Measurements from ENCODE around the gene DYNLT2B. TPM values are rescaled to one million over a fixed set of nuclear protein-coding genes. Genes with fewer than 3 reads are reported as not detected.

The DYNLT2B gene
- total RNA-seq, 1 donor: 16.0 TPM

DNA sequence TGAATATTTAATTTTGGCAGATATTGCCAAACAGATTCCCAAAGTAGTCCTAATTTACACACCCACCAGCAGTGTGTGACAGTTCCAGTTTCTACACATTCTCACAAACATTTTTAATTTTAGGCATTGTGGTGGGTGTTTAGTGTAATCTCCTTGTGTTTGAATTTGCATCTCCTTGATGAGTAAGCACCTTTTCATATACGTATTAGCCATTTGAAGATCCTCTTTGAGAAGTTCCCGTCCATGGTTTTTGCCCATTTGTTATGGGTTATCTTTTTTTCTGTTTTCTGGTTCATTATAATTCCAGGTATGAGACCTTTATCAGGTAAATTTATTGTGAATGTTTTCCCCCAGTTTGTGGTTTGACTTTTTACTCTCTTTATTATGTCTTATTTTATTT lies 22.4 kb upstream of the DYNLT2B start:
- DNase-seq (ENCODE audit: low read depth): no peak
- no peak overlapping the region for H3K4me3 ChIP-seq (ENCODE audit: low read depth, low read length)
- no peak for TF ChIP-seq CTCF (IDR thresholded peaks at IDR 0.05; ENCODE audit: insufficient read depth, low read length)

GRCh38 chr3:196339493-196340254 lies 21.6 kb upstream of the DYNLT2B start:
- no peak overlapping the region for H3K4me3 ChIP-seq (ENCODE audit: low read depth, low read length)
- DNase-seq (ENCODE audit: low read depth): peak; percentile 51
- no peak for TF ChIP-seq CTCF (IDR thresholded peaks at IDR 0.05; ENCODE audit: insufficient read depth, low read length)

DNA sequence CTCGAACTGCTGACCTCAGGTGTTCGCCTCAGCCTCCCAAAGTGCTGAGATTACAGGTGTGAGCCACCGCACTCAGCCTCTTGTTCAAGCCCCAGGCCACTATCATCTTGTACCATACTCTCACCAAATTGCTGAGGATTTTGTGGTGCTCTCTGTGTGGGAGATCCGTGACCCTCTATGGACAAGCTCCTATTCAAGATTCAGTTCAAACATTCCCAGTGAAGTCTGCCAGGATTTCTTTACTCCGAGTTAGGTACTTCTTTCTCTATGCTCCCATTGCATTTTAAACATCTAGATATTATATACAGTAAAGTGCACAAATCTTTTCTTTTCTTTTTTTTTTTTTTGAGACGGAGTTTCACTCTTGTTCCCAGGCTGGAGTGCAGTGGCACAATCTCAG lies 21.0 kb upstream of the DYNLT2B start:
- no peak for TF ChIP-seq CTCF (IDR thresholded peaks at IDR 0.05; ENCODE audit: insufficient read depth, low read length)
- no peak overlapping the region for H3K4me3 ChIP-seq (ENCODE audit: low read depth, low read length)
- no peak for DNase-seq (ENCODE audit: low read depth)

GRCh38 chr3:196336319-196337145 lies 18.5 kb upstream of the DYNLT2B start:
- DNase-seq (ENCODE audit: low read depth): no peak
- no peak for TF ChIP-seq CTCF (IDR thresholded peaks at IDR 0.05; ENCODE audit: insufficient read depth, low read length)

GRCh38 chr3:196335503-196335948 lies 17.5 kb upstream of the DYNLT2B start:
- no peak for TF ChIP-seq CTCF (IDR thresholded peaks at IDR 0.05; ENCODE audit: insufficient read depth, low read length)
- DNase-seq (ENCODE audit: low read depth): no peak
- H3K4me3 ChIP-seq (ENCODE audit: low read depth, low read length): no peak overlapping the region

More at GRCh38 chr3:196336319-196337145, 18.5 kb upstream of the DYNLT2B start:
- no peak overlapping the region for H3K4me3 ChIP-seq (ENCODE audit: low read depth, low read length)

DNA sequence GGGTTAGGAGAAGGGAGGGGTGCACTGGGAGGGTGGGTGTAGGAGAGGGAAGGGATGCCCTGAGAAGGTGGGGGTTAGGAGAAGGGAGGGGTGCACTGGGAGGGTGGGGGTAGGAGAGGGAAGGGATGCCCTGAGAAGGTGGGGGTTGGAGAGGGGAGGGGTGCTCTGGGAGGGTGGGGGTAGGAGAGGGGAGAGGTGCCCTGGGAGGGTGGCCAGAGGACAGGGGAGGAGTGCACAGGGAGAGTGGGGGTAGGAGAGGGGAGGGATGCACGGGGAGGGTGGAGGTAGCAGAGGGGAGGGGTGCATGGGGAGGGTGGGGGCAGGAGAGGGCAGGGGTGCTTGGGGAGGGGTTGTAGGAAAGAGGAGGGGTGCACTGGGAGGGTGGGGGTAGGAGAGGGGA lies 16.9 kb upstream of the DYNLT2B start:
- DNase-seq (ENCODE audit: low read depth): no peak
- TF ChIP-seq CTCF (IDR thresholded peaks at IDR 0.05; ENCODE audit: insufficient read depth, low read length): no peak
- no peak overlapping the region for H3K4me3 ChIP-seq (ENCODE audit: low read depth, low read length)
